ENCODE measurements around the gene RHBDD3.

The RHBDD3 gene

GRCh38 chr22:29269731-29270474, 2.1 kb upstream of the RHBDD3 start:
- DNase-seq (ENCODE audit: low read depth in 1 of 2, low spot score in 1 of 2): no peak

- no peak for DNase-seq (ENCODE audit: low read depth in 1 of 2, low spot score in 1 of 2)
These were observed 1.4 kb upstream of the RHBDD3 start for GRCh38 chr22:29269230-29269604.

- peak in 1 of 2 donors; percentile 18 for DNase-seq (ENCODE audit: low read depth in 1 of 2, low spot score in 1 of 2)
These were observed 889 bp upstream of the RHBDD3 start for GRCh38 chr22:29268511-29269229.

GRCh38 chr22:29267462-29267857, 321 bp downstream of the RHBDD3 start:
- DNase-seq (ENCODE audit: low read depth in 1 of 2, low spot score in 1 of 2): no peak

- DNase-seq (ENCODE audit: low read depth in 1 of 2, low spot score in 1 of 2): no peak
These were observed 968 bp downstream of the RHBDD3 start for GRCh38 chr22:29266564-29267461.

GRCh38 chr22:29265929-29266328, 1.9 kb downstream of the RHBDD3 start:
- no peak for DNase-seq (ENCODE audit: low read depth in 1 of 2, low spot score in 1 of 2)

GRCh38 chr22:29265305-29265704, 2.5 kb downstream of the RHBDD3 start:
- no peak for DNase-seq (ENCODE audit: low read depth in 1 of 2, low spot score in 1 of 2)

- no peak for DNase-seq (ENCODE audit: low read depth in 1 of 2, low spot score in 1 of 2)
These were observed 3.9 kb downstream of the RHBDD3 start for GRCh38 chr22:29263791-29264276.

GRCh38 chr22:29260601-29261315, 7.0 kb downstream of the RHBDD3 start:
- no peak for DNase-seq (ENCODE audit: low read depth in 1 of 2, low spot score in 1 of 2)

GRCh38 chr22:29260031-29260560, 7.7 kb downstream of the RHBDD3 start:
- no peak for DNase-seq (ENCODE audit: low read depth in 1 of 2, low spot score in 1 of 2)

GRCh38 chr22:29259253-29259899, 8.4 kb downstream of the RHBDD3 start:
- DNase-seq (ENCODE audit: low read depth in 1 of 2, low spot score in 1 of 2): no peak

GRCh38 chr22:29258407-29259252, 9.2 kb downstream of the RHBDD3 start:
- no peak for DNase-seq (ENCODE audit: low read depth in 1 of 2, low spot score in 1 of 2)

GRCh38 chr22:29257751-29258181, 10.0 kb downstream of the RHBDD3 start:
- no peak for DNase-seq (ENCODE audit: low read depth in 1 of 2, low spot score in 1 of 2)

- DNase-seq (ENCODE audit: low read depth in 1 of 2, low spot score in 1 of 2): no peak
These were observed 11.0 kb downstream of the RHBDD3 start for GRCh38 chr22:29256606-29257325.

GRCh38 chr22:29255064-29255621, 12.6 kb downstream of the RHBDD3 start:
- no peak for DNase-seq (ENCODE audit: low read depth in 1 of 2, low spot score in 1 of 2)

GRCh38 chr22:29254286-29254660, 13.5 kb downstream of the RHBDD3 start:
- no peak for DNase-seq (ENCODE audit: low read depth in 1 of 2, low spot score in 1 of 2)

- DNase-seq (ENCODE audit: low read depth in 1 of 2, low spot score in 1 of 2): no peak
These were observed 14.1 kb downstream of the RHBDD3 start for GRCh38 chr22:29253561-29254285.

Measured in activated T-helper 1 cell treated with anti-CD3 and anti-CD28 coated beads, Interleukin-2, amount 50 U/mL, for 16 hours (primary cell).